ENCODE measurements around the gene ANKRD6.
"Not testable (repeated sequence)": the region's sequence is repeated elsewhere in the genome, so short reads cannot be mapped to it uniquely, and the experiment has no call there.

ANKRD6 gene

DNA sequence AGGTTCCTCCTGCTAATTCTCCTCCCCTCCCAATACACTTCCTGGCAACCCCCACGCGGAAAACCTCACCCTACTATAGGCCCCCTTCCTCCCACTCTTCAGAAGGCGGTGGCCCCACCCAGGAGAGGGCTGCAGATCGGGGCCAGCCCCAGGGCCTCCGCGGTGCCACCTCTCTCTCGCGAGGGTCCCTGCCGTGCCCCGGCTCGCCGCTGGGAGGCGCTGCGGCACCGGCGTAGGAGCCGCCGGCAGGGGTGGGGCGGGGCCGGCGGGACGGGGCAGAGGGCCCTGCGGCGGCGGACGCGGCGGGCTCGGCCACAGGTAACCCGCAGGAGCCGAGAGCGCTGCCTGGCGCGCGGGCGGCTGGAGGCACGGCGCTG, at the start of gene ANKRD6:
ANKRD6 (plus strand) TSS at position 278 of the 377 bp plus-strand sequence. CDS start 133,825 bp downstream, outside the sequence.
- DNase-seq, result peak; percentile 55

DNA sequence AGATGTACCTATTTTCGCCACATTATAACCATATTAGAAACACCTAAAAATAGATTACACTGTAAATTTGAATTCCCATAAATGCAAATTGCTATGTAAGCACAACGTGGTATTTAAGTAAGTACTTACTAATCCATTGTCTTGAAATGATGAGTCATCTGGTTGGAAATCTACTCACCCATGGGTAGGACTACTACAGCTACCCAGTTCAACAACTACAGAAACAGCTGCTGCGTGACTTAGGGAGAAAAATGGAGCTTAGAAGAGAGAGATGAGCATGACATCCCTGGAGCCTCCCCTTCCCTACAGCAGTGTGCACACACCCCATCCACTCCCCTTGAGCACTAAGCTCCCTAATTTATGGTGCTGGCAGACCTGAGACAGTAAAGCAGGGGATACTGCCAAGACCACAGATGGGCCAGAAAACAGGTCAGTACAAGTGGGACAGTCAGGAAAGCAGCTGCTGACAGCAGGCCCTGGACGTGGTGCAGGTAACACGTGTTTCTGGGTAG, 47.7 kb upstream of the ANKRD6 start:
- no peak for DNase-seq

- no peak for DNase-seq
Measured at GRCh38 chr6:89385846-89386245, 47.1 kb upstream of the ANKRD6 start.

DNA sequence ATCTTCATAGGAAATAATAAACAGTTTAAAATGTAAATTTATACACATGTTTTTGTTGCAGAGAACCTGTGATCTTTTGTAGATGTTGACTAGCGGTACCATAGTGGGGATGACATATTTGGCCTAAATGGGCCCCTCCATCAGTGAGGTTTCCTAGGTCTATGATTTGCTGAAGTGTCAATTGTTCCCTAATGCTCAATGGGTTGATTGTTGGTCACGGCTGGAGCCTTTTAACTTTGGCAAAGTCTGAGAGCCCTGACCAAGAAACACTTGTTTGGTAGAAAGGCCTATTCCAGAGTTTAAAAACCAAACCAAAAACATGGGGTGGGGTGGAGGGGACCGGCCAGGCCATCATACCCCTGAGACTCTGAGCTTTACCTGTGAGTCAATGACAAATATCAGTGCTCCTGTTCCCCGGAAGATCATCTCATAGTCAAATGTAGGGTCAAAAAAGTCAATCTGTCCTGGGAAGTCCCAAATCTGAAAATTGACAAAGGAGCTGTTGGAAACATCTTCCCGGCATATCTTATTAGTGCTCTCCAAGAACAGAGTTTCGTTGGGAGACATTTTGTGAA, 45.9 kb upstream of the ANKRD6 start:
- no peak for DNase-seq

DNA sequence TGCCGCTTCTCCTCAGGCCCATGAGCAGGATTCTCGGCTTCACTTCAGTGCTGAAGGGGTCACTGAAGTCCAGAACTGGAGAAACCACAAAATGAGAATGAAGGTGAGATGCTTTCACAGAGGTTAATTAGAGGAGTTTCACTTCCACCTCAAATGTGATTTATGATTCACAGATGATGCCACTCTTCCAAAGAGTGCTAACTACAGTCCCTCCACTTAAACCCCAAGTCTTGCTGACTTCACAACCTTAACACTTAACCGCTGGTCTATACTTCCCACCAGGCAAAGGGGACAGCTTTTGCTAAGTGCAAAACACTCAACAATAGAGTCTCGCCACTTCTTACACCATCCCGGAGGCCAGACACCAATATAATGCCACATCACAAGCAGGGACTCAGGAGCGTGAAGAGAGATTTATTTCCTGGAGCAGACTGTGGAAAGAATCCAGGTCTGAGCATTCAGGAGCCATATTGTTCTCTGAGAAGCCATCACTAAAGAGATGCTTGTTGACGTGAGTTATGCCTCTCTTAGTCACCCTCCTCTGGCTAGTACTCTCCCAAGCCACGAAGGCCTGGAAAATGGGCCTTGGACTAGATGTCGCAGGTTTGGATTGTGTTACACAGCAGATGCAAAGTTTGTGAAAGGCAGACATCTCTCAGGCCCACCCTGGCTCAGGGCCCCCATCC, 45.3 kb upstream of the ANKRD6 start:
- no peak for DNase-seq

DNA sequence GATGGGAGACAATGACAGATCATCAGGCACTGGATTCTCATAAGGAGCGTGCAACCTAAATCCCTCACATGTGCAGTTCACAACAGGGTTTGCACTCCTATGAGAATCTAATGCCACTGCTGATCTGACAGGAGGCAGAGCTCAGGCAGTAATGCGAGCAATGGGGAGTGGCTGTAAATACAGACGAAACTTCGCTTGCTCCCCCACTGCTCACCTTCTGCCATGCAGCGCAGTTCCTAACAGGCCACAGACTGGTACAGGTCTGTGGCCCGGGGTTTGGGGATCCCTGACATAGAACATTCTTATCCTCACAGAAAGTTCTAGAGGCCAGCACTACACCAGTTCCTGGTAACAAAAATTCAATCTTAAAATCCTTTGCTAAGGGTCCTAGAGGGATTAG, 44.1 kb upstream of the ANKRD6 start:
- DNase-seq, result no peak

- DNase-seq, result no peak
Measured at GRCh38 chr6:89392823-89393222, 40.1 kb upstream of the ANKRD6 start.

GRCh38 chr6:89393659-89394058, 39.3 kb upstream of the ANKRD6 start:
- DNase-seq, result no peak

DNA sequence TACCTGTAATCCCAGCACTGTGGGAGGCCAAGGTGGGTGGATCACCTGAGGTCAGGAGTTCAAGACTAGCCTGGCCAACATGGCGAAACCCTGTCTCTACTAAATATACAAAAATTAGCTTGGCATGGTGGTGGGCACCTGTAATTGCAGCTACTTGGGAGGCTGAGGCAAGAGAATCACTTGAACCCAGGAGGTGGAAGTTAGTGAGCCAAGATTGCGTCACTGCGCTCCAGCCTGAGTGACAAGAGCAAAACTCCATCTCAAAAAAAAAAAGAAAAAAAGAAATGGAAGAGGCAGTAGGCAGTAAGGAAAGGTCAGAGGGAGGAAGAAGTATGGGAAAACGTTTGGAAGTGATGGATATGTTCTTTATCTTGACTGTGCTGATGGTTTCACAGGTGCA, 35.1 kb upstream of the ANKRD6 start:
- DNase-seq, result not testable (repeated sequence)

- DNase-seq, result no peak
Measured at GRCh38 chr6:89398762-89399525, 34.0 kb upstream of the ANKRD6 start.

DNA sequence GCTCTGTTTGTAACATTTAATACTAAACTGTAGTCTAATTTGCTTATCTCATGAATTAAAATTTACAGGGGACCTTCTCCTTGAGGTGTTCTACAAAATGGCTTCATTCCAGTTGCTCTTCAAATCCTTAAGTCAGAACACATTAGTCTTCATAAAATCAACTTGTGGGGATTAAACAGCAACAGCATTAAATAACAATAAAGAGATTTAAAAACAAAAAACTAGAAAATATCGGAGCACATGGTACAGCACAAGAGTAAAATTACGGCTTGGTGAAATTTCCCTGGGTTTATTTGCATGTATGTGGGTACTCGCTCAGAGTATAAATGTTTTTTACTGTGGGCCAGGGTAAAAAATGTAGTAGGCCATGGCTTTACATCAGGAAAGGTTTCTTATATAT, 32.9 kb upstream of the ANKRD6 start:
- no peak for DNase-seq

DNA sequence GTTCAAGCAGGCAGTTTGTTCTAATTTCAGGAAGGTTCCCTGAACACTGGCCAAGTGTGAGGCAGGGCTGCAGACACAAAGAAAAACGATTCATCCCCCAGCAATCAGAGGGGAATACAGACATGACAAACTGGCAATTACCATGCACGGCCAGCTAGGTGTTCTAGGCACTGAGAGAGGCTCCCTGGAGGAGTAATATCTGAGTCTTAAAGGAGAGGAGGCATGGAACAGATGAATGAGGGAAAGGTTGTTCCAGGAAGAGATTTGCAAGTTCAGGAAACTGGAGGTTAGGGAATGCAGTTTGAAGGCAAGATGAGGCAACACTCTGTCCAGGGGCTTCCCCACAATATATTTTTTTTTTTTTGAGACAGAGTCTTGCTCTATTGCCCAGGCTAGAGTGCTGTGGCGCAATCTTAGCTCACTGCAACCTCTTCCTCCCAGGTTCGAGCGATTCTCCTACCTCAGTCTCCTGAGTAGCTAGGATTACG, 32.0 kb upstream of the ANKRD6 start:
- no peak for DNase-seq

- DNase-seq, result no peak
Measured at GRCh38 chr6:89402776-89403175, 30.2 kb upstream of the ANKRD6 start.

DNA sequence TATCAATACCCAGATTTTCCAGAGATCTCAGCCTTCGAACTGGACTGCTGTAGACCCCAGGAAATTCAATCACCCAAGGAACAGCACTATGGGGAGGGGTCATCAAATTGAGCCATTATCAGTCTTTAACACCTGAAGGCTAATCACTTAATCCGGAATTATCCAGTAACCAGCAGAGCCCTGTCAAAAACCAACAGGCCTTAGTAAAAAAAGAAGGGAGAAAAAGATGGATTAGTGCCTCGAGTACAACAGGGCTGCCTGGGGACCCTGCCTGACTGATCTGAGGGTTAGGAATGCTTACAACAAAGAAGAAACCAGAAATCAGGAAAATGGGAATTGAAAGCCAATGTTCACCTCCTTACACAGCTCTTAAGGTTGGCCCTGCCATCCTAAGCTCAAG, 28.4 kb upstream of the ANKRD6 start:
- DNase-seq, result no peak

GRCh38 chr6:89406141-89406540, 26.8 kb upstream of the ANKRD6 start:
- no peak for DNase-seq

- no peak for DNase-seq
Measured at GRCh38 chr6:89409461-89410035, 23.4 kb upstream of the ANKRD6 start.

DNA sequence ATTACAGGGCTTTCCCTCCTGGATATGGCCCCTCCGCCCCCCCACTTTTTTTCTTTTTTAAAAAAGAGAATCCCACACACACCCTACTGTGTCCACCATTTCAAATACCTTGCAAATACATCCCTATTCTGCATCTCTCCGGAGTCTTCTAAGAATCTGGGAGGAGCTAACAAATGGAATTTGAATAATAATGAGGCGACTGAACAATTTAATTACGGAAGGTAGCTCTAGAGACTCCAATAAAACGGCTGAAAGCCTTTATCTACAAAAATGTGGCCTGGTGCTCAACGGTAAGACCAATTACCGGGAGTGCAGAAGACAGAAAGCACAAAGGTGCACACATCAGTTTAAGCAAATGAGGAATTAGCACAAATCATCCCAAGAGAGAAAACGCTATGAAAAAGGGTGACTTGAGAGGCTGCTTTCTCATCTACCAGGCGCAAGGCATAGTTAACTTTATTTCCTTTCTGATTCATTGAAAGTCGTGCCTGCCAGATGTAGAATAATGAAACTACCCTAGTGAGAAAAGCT, 22.7 kb upstream of the ANKRD6 start:
- peak; percentile 6 for DNase-seq

GRCh38 chr6:89410788-89411144, 22.2 kb upstream of the ANKRD6 start:
- peak; percentile 13 for DNase-seq

DNA sequence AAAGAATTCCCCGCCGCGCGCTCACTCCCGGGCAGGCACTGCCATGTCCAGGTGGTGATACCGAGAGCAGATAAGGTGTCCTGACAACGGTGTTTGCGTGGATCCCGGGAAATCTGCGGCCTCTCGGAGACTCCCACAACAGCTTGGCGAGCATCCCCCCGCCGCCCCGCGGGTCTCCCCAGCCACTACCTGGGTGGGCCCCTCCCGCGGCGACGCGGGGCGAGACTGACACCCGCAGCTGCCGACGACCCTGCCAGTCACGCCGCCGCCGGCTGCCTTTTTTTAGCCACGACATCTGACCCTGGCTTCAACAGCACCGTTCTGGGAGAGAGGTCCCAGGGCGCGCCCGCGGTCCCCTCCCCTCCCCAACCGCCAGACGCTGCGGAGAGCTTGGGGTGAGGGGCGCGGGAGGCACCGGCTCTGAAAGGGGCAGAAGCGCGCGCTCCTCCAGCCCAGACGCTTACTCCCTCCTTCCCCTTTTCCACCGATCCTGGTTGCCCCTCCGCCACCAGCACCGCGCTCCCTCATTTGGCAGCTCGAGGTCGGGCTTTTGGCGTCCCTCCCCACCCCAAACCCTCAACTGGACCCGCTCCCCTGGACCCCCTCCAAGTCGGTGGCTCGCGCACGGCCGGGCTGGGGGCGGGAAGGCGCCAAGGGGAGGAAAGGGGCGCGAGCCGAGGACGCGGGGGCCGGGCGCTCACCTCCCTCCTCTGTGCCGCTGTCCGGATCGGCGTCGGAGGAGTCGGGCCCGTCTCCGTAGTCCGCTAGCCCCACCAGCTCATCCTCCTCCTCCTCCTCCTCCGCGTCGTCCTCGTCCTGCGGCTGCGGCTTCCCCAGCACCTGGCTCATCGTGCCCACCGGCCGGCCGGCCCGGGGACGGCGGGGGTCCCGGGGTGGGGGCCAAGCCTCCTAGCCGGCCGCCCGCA, 21.5 kb upstream of the ANKRD6 start:
- DNase-seq, result peak; percentile 30

GRCh38 chr6:89412071-89413005, 20.6 kb upstream of the ANKRD6 start, which contains the start of gene RRAGD:
Gene RRAGD (minus strand): TSS chr6:89412273. CDS start chr6:89411993, 280 bp downstream.
- DNase-seq, result peak; percentile 73

DNA sequence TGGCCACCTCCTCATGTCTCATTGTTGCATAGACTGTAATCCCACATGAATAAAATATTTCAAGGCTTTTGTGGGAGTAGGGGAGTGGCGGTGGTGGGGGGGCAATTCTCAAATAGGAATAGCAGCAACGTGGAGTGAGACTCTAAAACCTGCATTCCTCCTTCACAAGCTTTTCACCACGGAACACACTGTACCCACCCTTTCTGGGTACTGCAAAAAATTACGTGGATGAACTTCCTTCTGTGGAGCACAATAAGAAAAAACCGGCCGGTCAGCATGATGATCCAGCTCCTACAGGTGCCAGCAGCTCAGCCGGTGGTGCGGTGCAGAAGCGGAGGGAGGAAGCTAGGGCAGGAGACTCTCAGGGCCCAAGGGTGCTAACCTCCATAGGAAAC, 19.9 kb upstream of the ANKRD6 start:
- no peak for DNase-seq

Measured in hematopoietic multipotent progenitor cell treated with erythropoietin and hydrocortisone succinate and interleukin-3 and kit ligand, for 8 days (in vitro differentiated cells).